Peyer's patch (tissue), 4 donors: ENCODE data around the gene BCAP29.

ENCODE experiments used
- POLR2A ChIP-seq, 2 donors: fragments of 450-650 bp; IDR thresholded peaks; one replicate each; pipeline ENCODE4 v1.5.1; 2017; ENCODE audit warnings: antibody characterized with exemption in 2 of 2, mild to moderate bottlenecking in 2 of 2, moderate library complexity in 2 of 2
- TF ChIP-seq, protein P1 (sequence below), 6 experiments: fragments of 450-650 bp in 4 of 6; fragments of 200-600 bp in 2 of 6; sonication (generic) in 1 of 6; IDR thresholded peaks; one replicate each; pipeline ENCODE4 v1.5.1; 2017 to 2019; ENCODE audit warnings: antibody characterized with exemption in 6 of 6, mild to moderate bottlenecking in 3 of 6, moderate library complexity in 1 of 6

DNA sequence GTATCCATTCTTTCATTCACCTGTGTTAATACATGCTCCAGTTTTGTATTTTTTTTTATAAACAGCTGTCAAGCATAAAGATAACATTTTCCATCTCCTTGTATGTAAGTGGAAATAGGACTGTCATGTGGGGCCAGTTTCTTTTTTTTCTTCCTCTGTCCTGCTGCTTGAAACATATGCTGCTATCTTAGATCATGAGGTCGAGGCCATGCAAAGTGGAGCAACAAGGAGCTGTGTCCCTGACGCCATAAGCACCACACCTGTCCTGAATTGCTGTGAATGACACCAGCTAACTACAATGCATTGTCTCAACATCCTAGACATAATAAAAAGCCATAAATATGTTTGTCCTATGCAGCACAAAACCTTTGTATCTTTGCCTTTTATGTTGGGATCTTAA is 42.8 kb downstream of the BCAP29 start:
- TF ChIP-seq, protein P1, sequence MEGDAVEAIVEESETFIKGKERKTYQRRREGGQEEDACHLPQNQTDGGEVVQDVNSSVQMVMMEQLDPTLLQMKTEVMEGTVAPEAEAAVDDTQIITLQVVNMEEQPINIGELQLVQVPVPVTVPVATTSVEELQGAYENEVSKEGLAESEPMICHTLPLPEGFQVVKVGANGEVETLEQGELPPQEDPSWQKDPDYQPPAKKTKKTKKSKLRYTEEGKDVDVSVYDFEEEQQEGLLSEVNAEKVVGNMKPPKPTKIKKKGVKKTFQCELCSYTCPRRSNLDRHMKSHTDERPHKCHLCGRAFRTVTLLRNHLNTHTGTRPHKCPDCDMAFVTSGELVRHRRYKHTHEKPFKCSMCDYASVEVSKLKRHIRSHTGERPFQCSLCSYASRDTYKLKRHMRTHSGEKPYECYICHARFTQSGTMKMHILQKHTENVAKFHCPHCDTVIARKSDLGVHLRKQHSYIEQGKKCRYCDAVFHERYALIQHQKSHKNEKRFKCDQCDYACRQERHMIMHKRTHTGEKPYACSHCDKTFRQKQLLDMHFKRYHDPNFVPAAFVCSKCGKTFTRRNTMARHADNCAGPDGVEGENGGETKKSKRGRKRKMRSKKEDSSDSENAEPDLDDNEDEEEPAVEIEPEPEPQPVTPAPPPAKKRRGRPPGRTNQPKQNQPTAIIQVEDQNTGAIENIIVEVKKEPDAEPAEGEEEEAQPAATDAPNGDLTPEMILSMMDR (IDR thresholded peaks at IDR 0.05), result no peak
- TF ChIP-seq POLR2A (IDR thresholded peaks at IDR 0.05), result no peak
